Measurements from ENCODE around the gene CLCN2.

GRCh38 chr3:184391266-184391665, 29.9 kb upstream of the CLCN2 start:
- TF ChIP-seq CTCF (IDR thresholded peaks at IDR 0.05; ENCODE audit: insufficient read depth, low read depth, low read length) (no peak), EZH2 (IDR thresholded peaks at IDR 0.05; ENCODE audit: insufficient read depth, low read length) (no peak)

Data from astrocyte (in vitro differentiated cells and primary cell).